SK-N-SH (cell line): ENCODE measurements around the gene IGF2R. TPM values are rescaled to one million over a fixed set of nuclear protein-coding genes. Genes with fewer than 3 reads are reported as not detected.
A peak's percentile ranks its signal among the peaks of the same experiment; 100 is the strongest.

Experiments used
- CTCF ChIA-PET: fragments of 300-600, 350-600 bp; formaldehyde crosslinking; extraction: SDS; loops from one replicate; lab custom pipeline; 2021; lab: Yijun Ruan, JAX
- POLR2A ChIA-PET: fragments of 350-600 bp; sonication (Branson Sonifier 250); formaldehyde crosslinking; extraction: SDS; loops from one replicate; lab custom pipeline; 2020; ENCODE audit warnings: antibody characterized with exemption, inconsistent platforms; lab: Yijun Ruan, JAX
- DNase-seq: peaks from one replicate; pipeline ENCODE4 v3.0.0; 2012
- H2AFZ ChIP-seq: fragments of 200-600 bp; sonication (generic); 2 replicates; pipeline ENCODE4 v1.8.1; 2016; ENCODE audit warnings: antibody characterized with exemption, mild to moderate bottlenecking, low read depth
- H3F3A ChIP-seq: fragments of 200-600 bp; sonication (generic); replicated peaks from 2 replicates; pipeline ENCODE3; 2016; ENCODE audit warnings: antibody characterized with exemption, mild to moderate bottlenecking; ENCODE audit not compliant: insufficient read depth
- H3K27ac ChIP-seq, 2 experiments: fragments of 200-500 bp in 1 of 2; fragments of 200-600 bp in 1 of 2; sonication (Bioruptor generic) in 1 of 2; sonication (generic), shearing (Covaris generic) in 1 of 2; 2 replicates each; pipeline versions ENCODE4 v1.5.1 to v1.6.1; 2014 to 2016; ENCODE audit warnings: low read depth in 2 of 2, inconsistent platforms in 1 of 2, low read length in 1 of 2, mild to moderate bottlenecking in 1 of 2, mixed read lengths in 1 of 2
- H3K27me3 ChIP-seq: fragments of 200-600 bp; sonication (generic), shearing (Covaris generic); 2 replicates; pipeline ENCODE4 v1.6.1; 2016; ENCODE audit warnings: mixed run types; ENCODE audit not compliant: insufficient read depth
- H3K36me3 ChIP-seq, 2 experiments: fragments of 200-500 bp in 1 of 2; fragments of 200-600 bp in 1 of 2; sonication (Bioruptor generic) in 1 of 2; sonication (generic) in 1 of 2; replicated peaks in 1 of 2; 2 replicates each; pipeline versions ENCODE3 to v1.5.1; 2014 to 2016; ENCODE audit warnings: low read length in 1 of 2, mild to moderate bottlenecking in 1 of 2; ENCODE audit not compliant: insufficient read depth in 2 of 2, control insufficient read depth in 1 of 2
- H3K4me1 ChIP-seq, 2 experiments: fragments of 200-500 bp in 1 of 2; fragments of 200-600 bp in 1 of 2; sonication (Bioruptor generic) in 1 of 2; sonication (generic), shearing (Covaris generic) in 1 of 2; 2 replicates each; pipeline versions ENCODE4 v1.5.1 to v1.6.1; 2014 to 2016; ENCODE audit warnings: low read depth in 1 of 2, low read length in 1 of 2, mixed run types in 1 of 2; ENCODE audit not compliant: insufficient read depth in 2 of 2, control insufficient read depth in 1 of 2
- H3K4me2 ChIP-seq: fragments of 200-600 bp; sonication (generic), shearing (Covaris generic); 2 replicates; pipeline ENCODE4 v1.6.1; 2017; ENCODE audit warnings: mixed run types
- H3K4me3 ChIP-seq, 2 experiments: fragments of 200-500 bp in 1 of 2; fragments of 200-600 bp in 1 of 2; sonication (Bioruptor generic) in 1 of 2; sonication (generic), shearing (Covaris generic) in 1 of 2; 2 replicates each; pipeline versions ENCODE4 v1.5.1 to v1.8.1; 2014 to 2016; ENCODE audit warnings: low read depth in 2 of 2, inconsistent platforms in 1 of 2, low read length in 1 of 2, mild to moderate bottlenecking in 1 of 2, mixed read lengths in 1 of 2, moderate library complexity in 1 of 2
- H3K79me2 ChIP-seq: fragments of 200-600 bp; sonication (generic); 2 replicates; pipeline ENCODE4 v1.8.1; 2017; ENCODE audit warnings: mild to moderate bottlenecking; ENCODE audit not compliant: insufficient read depth
- H3K9ac ChIP-seq: fragments of 200-600 bp; sonication (generic); 2 replicates; pipeline ENCODE4 v1.6.1; 2017; ENCODE audit warnings: mixed run types
- H3K9me2 ChIP-seq: fragments of 200-600 bp; sonication (generic); 2 replicates; pipeline ENCODE4 v1.6.1; 2017; ENCODE audit warnings: mixed run types
- H3K9me3 ChIP-seq: fragments of 200-600 bp; sonication (generic); 2 replicates; pipeline ENCODE4 v1.6.1; 2017; ENCODE audit warnings: mixed run types, mild to moderate bottlenecking, moderate library complexity
- H4K20me1 ChIP-seq: fragments of 200-600 bp; sonication (generic); 2 replicates; pipeline ENCODE4 v1.6.1; 2017; ENCODE audit warnings: mild to moderate bottlenecking, mixed run types; ENCODE audit not compliant: insufficient read depth
- CHD2 ChIP-seq: fragments of 150-350 bp; IDR thresholded peaks from 2 replicates; pipeline ENCODE4 v1.6.1; 2018; ENCODE audit warnings: low read length; ENCODE audit not compliant: partially characterized antibody
- EZH2phosphoT487 ChIP-seq: fragments of 200-600 bp; sonication (generic); IDR thresholded peaks from 2 replicates; pipeline ENCODE4 v1.6.1; 2017; ENCODE audit warnings: low read depth, mixed run types, mild to moderate bottlenecking, antibody characterized with exemption, moderate library complexity, borderline replicate concordance
- FOSL2 ChIP-seq: IDR thresholded peaks from 2 replicates; pipeline ENCODE4 v1.4.0; 2012; ENCODE audit warnings: low read depth, mild to moderate bottlenecking, moderate library complexity, borderline replicate concordance
- GABPA ChIP-seq: IDR thresholded peaks from 2 replicates; pipeline ENCODE4 v1.4.0; 2012; ENCODE audit warnings: low read depth, mild to moderate bottlenecking
- GATA2 ChIP-seq: sonication (generic); formaldehyde crosslinking; IDR thresholded peaks from 2 replicates; pipeline ENCODE4 v1.5.0; 2020; ENCODE audit warnings: mild to moderate bottlenecking, missing genetic modification reagents
- IRF3 ChIP-seq: fragments of 150-350 bp; IDR thresholded peaks from 2 replicates; pipeline ENCODE4 v1.6.1; 2016; ENCODE audit warnings: mild to moderate bottlenecking, low read depth, low read length
- MAX ChIP-seq: IDR thresholded peaks from 2 replicates; pipeline ENCODE4 v1.4.0; 2012; ENCODE audit warnings: low read depth
- MXI1 ChIP-seq: IDR thresholded peaks from 2 replicates; pipeline ENCODE4 v1.6.1; 2012; ENCODE audit warnings: mild to moderate bottlenecking, low read depth, low read length, improper control_type of control experiment
- NFIC ChIP-seq: IDR thresholded peaks from 2 replicates; pipeline ENCODE4 v1.4.0; 2012; ENCODE audit warnings: borderline replicate concordance
- PBX3 ChIP-seq: IDR thresholded peaks from 2 replicates; pipeline ENCODE4; 2012
- RCOR1 ChIP-seq: fragments of 150-350 bp; IDR thresholded peaks from 2 replicates; pipeline ENCODE4 v1.6.1; 2017; ENCODE audit warnings: antibody characterized with exemption, low read length
- RFX5 ChIP-seq: IDR thresholded peaks from 2 replicates; pipeline ENCODE4 v1.6.1; 2012; ENCODE audit warnings: mild to moderate bottlenecking, improper control_type of control experiment, low read length
- RXRA ChIP-seq: IDR thresholded peaks from 2 replicates; pipeline ENCODE4 v1.4.0; 2012; ENCODE audit warnings: low read depth, mild to moderate bottlenecking, borderline replicate concordance
- SMC3 ChIP-seq: IDR thresholded peaks from 2 replicates; pipeline ENCODE4 v1.6.1; 2012; ENCODE audit warnings: low read depth, low read length, improper control_type of control experiment
- TAF1 ChIP-seq: IDR thresholded peaks from 2 replicates; pipeline ENCODE4 v1.6.1; 2012; ENCODE audit warnings: low read depth, mild to moderate bottlenecking, low read length, moderate library complexity, borderline replicate concordance
- TEAD4 ChIP-seq: IDR thresholded peaks from 2 replicates; pipeline ENCODE4 v1.4.0; 2012; ENCODE audit warnings: mild to moderate bottlenecking, borderline replicate concordance; ENCODE audit not compliant: insufficient read depth
- USF1 ChIP-seq: IDR thresholded peaks from 2 replicates; pipeline ENCODE4 v1.4.0; 2012; ENCODE audit warnings: low read depth, borderline replicate concordance
- USF2 ChIP-seq: fragments of 150-350 bp; IDR thresholded peaks from 2 replicates; pipeline ENCODE4 v1.6.1; 2017; ENCODE audit warnings: antibody characterized with exemption, low read length, low read depth, borderline replicate concordance
- YY1 ChIP-seq: IDR thresholded peaks from 2 replicates; pipeline ENCODE4 v1.4.0; 2012; ENCODE audit warnings: low read depth, mild to moderate bottlenecking
- ZBTB33 ChIP-seq: IDR thresholded peaks from 2 replicates; pipeline ENCODE4 v1.4.0; 2012; ENCODE audit warnings: low read depth, borderline replicate concordance
- WGBS: methylation state at CpG from one replicate; pipeline ENCODE4 v1.1.6; 2017; ENCODE audit warnings: low lambda C conversion rate; 5-methylcytosine and 5-hydroxymethylcytosine counted together
- polyA plus RNA-seq, 3 experiments: library from polyadenylated mRNA; depleted of rRNA; stranded (reverse); fragments of >200 nt; gene quantifications; 2 replicates each; pipeline ENCODE4 v1.2.3, GENCODE V29; 2012

IGF2R gene
- polyA plus RNA-seq, 1 of the 3 experiments (the other 2 are of a cell fraction) = 45.0 TPM

GRCh38 chr6:160086754-160087153, 117.9 kb downstream of the IGF2R start:
- no peak overlapping the region for H3K27ac ChIP-seq
- H3K79me2 ChIP-seq = no peaks in the 10 kb centered on the region
- H3K4me2 ChIP-seq = no peak overlapping the region
- no peak overlapping the region for H2AFZ ChIP-seq
- WGBS = 87% methylated on average over 7 of the region's 8 CpGs
- no peaks in the 10 kb centered on the region for H3K27me3 ChIP-seq
- POLR2A ChIA-PET = no interaction called here
- no peaks in the 10 kb centered on the region; a peak in 1 of 4 replicates for H3K4me1 ChIP-seq
- no peaks in the 10 kb centered on the region for H3K9me2 ChIP-seq
- no peak overlapping the region for H3K9ac ChIP-seq
- H3K4me3 ChIP-seq = no peak overlapping the region
- no peak for DNase-seq
- CTCF ChIA-PET = interaction anchor here (3.3 kb wide), 1 partner anchor 10 kb away, joined by 23 read pairs; no protein-coding TSS in a partner anchor
- no peaks in the 10 kb centered on the region for H3F3A ChIP-seq
- H4K20me1 ChIP-seq = 0 out of 2 replicates have a peak, but pooled peaks cover 3% of the 10 kb centered on the region
- H3K36me3 ChIP-seq = peaks cover 28 to 68% of the 10 kb centered on the region in 2 experiments
- no peaks in the 10 kb centered on the region for H3K9me3 ChIP-seq
- TF ChIP-seq TEAD4 (no peak), NFIC (no peak), MXI1 (no peak), YY1 (no peak), RCOR1 (no peak), TAF1 (no peak)
- TF ChIP-seq, all 33 proteins: peak for 0

GRCh38 chr6:160088069-160088783, 119.3 kb downstream of the IGF2R start:
- Histone ChIP-seq H3K27ac (no peak overlapping the region), H3F3A (no peaks in the 10 kb centered on the region), H3K9ac (no peak overlapping the region), H3K4me2 (no peak overlapping the region), H3K4me3 (no peak overlapping the region; a peak in 1 of 4 replicates), H3K9me3 (no peaks in the 10 kb centered on the region), H2AFZ (no peak overlapping the region), H4K20me1 (0 out of 2 replicates have a peak, but pooled peaks cover 3% of the 10 kb centered on the region), H3K79me2 (no peaks in the 10 kb centered on the region), H3K27me3 (no peaks in the 10 kb centered on the region), H3K9me2 (no peaks in the 10 kb centered on the region), H3K36me3 (peaks cover 28 to 80% of the 10 kb centered on the region in 2 experiments), H3K4me1 (no peaks in the 10 kb centered on the region; a peak in 1 of 4 replicates)
- WGBS = 57% methylated on average over 12 of the region's 13 CpGs
- ChIA-PET CTCF (interaction anchor here (0.7 to 3.3 kb wide), 21 partner anchors 9 to 1184 kb away, joined by 3 to 28 read pairs (median 4); no protein-coding TSS in a partner anchor), POLR2A (no interaction called here)
- peak; percentile 75 for DNase-seq
- TF ChIP-seq USF2 (no peak), FOSL2 (0 out of 2 replicates have a peak, but pooled peaks have one; percentile 12), PBX3 (peak; percentile 18; the same call in 1 of the 2 replicates), USF1 (no peak), ZBTB33 (no peak), SMC3 (peak; percentile 74), RXRA (no peak), RFX5 (no peak), EZH2phosphoT487 (no peak), TAF1 (no peak), GABPA (no peak), YY1 (no peak), CHD2 (no peak), GATA2 (CRISPR knock-in tag) (no peak), MAX (peak; percentile 55), IRF3 (no peak)
